ENCODE measurements around the gene THRSP.
"Not testable (repeated sequence)": the region's sequence is repeated elsewhere in the genome, so short reads cannot be mapped to it uniquely, and the experiment has no call there.

Gene THRSP

DNA sequence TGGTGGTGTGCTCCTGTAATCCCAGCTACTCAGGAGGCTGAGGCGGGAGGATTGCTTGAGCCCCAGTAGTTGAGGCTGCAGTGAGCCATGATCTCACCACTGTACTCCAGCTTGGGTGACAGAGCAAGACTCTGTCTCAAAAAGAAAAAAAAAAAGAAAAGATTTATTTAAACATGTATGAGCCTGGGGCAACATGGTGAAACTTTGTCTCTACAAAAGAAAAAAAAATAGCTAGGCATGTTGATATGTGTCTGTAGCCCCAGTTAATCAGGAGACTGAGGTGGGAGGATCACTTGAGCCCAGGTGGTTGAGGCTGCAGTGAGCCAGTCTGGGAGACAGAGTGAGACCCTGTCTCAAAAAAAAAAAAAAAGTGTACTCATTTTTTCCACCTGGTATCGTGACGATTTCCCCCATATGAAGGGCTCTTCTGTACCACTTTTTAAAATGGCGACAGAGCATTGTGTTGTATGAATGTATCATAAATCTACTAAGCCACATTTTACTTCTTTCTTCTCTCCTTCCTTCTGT is 24.2 kb upstream of the THRSP start:
- DNase-seq (ENCODE audit: low read depth in 2 of 2) = no peak

DNA sequence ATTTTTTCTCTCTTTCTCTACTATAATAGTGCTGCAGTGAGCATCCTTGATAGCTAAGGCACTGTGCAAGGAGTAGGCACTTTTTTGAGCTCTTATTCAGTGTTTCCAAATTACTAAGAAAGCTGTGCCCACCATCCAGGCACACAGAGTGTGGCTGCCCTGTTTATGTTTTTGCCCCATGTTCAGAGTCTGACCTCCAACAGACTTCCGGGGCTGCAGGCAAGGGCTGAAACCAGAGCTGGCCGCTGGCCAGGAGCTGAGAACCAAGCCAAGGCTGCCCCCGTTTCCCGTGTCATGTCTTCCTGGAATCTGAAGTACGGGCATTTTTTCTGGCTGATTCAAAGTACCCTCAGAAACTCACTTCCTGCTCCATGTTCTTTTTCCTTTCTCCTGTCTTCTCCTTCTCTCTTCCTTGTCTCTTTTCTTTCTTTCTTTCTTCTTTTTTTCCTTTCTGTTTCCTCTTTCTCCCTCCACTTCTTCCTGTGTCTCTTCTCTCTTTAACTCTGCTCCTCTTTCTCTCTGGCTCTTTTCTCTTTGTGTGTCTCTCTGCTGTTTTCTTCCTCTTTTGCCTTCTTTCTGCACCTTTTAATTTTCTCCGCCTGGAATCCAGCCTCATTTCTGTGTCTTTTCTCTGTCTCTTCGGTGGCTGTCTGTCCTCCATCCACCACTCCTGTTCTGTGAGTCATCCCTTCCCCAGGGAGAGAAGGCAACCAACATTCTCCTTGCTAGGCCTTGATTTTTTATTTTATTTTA is 23.6 kb upstream of the THRSP start:
- peak; percentile 12 to 19 for DNase-seq (ENCODE audit: low read depth in 2 of 2)

DNA sequence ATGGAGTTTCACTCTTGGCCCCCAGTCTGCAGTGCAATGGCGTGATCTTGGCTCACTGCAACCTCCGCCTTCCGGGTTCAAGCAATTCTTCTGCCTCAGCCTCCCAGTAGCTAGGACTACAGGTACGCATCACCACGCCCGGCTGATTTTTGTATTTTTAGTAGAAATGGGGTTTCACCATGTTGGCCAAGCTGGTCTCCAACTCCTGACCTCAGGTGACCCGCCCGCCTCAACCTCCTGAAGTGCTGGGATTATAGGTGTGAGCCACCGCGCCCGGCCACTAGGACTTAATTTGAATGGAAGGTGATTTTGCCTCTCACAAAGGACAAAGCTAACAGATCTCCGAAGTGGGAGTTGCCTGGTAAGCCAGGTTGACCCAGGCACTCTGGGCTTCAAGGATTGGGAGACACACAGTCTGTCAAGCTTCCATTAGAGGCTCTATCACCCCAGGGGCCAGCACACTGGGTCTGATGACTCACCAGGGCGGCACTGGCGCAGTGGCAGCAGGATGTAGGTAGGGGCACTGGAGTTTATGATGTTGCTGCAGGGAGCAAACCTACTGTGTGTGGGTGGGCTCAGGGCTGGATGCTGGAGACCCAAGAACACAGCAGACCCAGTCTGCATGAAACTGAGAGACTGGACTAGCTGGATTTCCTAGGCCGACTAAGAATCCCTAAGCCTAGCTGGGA is 22.8 kb upstream of the THRSP start:
- no peak for DNase-seq (ENCODE audit: low read depth in 2 of 2)

DNA sequence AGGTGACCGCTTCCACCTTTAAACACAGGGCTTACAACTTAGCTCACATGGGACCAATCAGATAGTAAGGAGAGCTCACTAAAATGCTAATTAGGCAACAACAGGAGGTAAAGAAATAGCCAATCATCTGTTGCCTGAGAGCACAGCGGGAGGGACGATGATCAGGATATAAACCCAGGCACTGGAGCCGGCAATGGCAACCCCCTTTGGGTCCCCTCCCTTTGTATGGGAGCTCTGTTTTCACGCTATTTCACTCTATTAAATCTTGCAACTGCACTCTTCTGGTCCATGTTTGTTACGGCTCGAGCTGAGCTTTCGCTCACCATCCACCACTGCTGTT is 22.3 kb upstream of the THRSP start:
- DNase-seq (ENCODE audit: low read depth in 2 of 2) = not testable (repeated sequence)

DNA sequence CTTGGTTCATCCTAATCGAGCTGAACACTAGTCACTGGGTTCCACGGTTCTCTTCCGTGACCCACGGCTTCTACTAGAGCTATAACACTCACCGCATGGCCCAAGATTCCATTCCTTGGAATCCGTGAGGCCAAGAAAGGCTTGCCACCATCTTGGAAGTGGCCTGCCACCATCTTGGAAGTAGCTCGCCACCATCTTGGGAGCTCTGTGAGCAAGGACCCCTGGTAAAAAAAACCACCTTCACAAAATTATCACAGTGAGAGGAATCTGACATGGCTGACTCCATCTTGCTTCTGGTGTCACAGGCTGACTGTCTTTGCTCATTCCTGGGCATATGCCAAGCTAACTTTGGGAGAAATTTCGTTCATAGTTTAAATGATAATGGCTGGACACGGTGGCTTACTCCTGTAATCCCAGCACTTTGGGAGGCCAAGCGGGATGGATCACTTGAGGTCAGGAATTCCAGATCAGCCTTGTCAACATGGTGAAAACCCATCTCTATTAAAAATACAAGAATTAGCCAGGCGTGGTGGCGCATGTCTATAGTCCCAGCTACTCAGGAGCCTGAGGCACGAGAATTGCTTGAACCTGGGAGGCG is 21.7 kb upstream of the THRSP start:
- DNase-seq (ENCODE audit: low read depth in 2 of 2) = no peak

DNA sequence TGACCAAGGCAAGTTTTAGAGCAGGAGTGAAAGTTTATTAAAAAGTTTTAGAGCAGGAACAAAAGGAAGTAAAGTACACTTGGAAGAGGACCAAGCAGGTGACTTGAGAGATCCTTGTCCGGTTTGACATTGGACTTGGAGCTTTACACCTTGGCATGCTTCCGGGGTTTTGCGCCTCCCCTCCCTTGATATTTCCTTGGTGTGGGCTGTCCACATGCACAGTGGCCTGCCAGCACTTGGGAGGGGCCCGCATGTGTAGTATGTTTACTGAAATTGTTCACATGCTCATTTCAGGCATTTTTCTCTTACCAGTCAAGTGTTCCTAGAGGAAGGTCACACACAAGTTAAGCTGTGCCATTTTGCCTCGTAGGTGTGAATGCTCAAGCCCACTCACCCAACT is 19.0 kb upstream of the THRSP start:
- no peak for DNase-seq (ENCODE audit: low read depth in 2 of 2)

DNA sequence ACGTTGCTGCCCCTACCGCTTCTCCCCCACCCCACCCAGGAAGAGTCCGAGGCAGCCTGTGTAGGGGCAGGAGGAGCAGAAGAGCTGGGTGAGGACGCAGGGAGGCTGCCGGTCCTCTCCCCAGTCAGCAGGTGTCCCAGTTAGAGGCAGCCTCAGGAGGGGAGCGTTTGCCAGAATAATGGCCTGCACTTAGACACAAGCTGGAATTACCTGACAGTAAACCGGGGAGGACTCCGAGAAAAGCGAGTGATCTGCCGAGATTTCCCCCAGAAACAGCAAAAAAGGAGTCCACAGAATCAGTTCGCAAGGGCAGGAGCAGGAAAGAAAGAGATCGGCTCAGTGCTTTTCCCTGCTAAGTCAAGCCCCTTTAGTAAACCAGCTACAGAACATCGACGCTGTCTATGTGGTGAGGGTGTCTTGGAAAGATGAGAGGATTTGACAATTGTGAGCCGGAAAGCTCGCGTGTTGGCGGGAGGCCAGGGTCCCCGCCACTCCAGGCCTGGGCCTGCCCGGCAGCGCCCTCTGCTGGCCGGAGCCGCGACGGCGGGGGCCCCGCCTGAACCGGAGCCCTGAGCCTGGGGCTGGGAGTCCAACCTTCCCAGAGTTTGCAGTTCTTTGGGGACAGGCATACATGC is 17.7 kb upstream of the THRSP start:
- DNase-seq (ENCODE audit: low read depth in 2 of 2) = peak; percentile 67 to 78

DNA sequence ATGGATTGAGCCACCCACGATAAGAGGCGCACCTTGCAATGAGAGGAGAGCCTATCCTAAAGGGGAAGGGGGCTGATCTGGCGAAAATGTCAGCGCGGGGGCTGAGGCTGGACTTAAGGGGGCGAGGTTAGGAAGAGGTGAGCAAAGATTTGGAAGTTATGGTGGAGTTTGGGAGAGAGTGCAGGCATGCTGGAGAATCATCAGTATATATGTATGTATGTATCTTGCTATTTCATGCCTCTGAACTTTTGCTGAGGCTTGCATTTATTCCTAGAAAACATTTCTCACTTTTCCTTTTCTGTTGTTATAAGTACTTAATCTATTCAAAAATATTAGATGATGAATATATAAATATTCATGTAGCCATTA is 17.2 kb upstream of the THRSP start:
- DNase-seq (ENCODE audit: low read depth in 2 of 2) = no peak

DNA sequence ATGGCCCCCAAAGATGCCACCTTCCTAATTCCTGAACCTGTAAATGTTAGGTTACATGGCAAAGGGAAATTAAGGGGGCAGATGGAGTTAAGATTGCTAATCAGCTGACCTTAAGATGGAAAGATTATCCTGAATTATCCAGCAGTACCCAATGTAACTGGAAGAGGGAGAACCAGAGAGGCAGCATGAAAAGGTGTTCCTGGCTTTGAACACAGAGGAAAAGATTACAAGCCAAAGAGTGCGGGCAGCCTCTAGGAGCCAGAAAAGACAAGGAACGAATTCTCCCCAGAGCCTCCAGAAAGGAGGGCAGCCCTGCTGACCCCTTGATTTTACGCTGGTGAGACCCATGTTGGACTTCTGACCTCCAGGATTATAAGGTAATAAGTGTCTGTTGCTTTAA is 15.1 kb upstream of the THRSP start:
- DNase-seq (ENCODE audit: low read depth in 2 of 2) = no peak

DNA sequence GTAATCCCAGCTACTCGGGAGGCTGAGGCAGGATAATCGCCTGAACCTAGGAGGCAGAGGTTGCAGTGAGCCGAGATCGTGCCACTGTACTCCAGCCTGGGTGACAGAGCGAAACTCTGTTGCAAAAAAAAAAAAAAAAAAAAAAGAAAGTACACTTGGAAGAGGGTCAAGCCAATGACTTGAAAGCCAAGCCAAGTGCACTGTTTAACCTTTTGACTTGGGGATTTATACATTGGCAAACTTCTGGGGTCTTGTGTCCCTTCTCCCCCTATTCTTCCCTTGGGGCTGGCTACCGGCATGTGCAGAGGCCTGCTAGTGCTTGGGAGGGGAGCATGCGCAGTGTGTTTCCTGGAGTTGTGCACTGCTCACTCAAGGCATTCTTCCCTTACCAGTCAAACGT is 14.3 kb upstream of the THRSP start:
- no peak for DNase-seq (ENCODE audit: low read depth in 2 of 2)

DNA sequence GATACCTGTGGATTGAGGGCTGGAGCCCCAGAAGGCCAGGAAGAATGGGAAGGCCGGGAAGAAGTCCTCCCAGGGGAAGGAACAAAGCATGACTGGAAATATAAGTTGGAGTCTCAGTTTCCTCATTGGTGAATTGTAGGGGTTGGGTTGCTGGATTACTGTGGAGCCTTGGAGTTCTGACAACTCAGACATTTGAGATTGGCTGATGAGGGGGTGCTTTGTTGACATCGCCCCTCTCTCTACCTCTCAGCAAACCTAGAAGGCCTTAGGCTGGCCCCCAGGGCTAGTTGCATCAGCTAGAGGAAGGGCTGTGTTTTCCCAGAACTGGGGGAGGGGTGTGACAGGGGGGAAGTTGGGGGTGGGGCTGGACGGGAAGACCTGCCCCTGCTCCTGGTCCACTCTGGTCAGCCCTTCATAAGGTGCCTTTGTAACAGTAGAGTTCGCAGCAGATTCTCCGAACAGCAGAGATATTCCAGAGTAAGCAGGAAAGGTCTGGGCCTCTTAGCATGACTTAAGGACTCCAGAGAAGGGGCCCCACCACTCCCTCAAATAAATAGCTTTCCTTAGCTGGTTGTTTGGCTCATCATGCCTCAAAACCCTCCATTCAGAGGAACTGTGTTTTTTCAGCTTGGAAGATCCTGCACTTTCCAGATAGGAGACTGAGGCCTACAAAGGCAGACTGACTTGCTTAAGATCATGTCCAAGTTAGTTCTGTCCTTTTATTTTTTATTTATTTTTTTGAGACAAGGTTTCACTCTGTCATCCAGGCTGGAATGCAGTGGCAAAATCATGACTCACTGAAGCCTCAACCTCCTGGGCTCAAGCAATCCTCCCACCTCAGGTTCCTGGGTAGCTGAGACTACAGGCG is 12.5 kb upstream of the THRSP start:
- no peak for DNase-seq (ENCODE audit: low read depth in 2 of 2)

DNA sequence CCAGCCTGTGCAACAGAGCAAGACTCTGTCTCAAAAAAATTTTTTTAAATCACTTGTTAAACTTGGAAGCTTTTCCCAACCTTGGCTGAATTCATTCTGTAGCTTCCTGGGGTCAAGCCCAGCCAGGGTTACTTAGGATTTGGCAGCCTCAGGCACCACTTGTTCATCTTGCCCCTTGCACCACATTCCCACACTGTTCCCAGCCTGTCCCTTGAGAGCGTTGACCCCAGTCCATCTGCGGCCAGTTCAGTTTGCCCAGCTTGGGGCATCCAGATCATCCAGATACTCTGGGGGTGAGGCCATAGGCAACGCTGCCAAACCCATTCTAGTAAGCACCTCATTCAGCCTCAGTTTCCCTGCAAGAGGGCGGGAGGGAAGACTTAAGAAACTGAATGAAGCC is 8.7 kb upstream of the THRSP start:
- no peak for DNase-seq (ENCODE audit: low read depth in 2 of 2)

DNA sequence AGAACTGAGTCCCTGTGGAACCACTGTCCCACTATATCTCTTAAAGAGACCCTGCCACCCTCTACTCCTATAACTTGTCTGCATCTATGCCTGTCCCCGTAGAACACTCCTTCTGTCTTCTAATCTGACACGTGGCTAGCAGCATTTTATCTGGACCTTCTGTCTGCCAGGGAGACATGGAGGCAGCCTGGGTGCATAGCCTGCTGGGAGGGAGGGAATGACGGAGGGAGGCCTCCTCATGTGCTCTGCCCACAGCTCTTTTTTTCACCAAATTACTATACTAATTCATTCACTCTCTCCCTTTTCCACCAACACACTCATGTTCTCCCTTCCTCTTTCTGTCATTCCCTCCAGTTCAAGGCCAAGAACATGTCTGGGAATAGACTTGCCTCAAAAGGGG is 7.6 kb upstream of the THRSP start:
- no peak for DNase-seq (ENCODE audit: low read depth in 2 of 2)

DNA sequence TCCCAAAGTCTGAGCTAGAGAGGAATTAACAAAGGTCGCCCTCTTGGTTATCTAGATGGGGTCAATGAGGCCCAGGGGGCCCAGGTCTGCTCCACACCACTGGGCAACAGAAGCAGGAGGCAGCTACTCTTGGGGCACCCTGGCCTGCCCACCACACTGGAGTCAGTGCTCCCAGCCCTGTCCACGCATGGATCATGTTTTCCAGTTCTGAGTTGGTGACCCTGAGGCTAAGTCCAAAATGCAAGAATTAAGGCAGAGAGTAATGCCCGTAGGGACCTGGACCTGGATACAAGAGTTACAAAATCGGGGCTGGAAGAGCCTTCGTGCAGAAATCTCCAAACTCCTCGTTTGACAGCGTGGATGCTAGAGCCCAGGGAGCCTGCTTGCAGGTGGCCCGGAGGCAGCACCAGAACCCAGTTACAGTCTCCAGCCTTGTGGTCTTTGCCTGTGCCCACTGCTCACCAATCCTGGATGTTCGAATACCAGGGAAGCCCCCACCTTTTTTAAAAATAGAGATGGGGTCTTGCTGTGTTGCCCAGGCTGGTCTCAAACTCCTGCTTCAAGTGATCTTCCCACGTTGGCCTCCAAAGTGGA is 6.1 kb upstream of the THRSP start:
- DNase-seq (ENCODE audit: low read depth in 2 of 2) = no peak

DNA sequence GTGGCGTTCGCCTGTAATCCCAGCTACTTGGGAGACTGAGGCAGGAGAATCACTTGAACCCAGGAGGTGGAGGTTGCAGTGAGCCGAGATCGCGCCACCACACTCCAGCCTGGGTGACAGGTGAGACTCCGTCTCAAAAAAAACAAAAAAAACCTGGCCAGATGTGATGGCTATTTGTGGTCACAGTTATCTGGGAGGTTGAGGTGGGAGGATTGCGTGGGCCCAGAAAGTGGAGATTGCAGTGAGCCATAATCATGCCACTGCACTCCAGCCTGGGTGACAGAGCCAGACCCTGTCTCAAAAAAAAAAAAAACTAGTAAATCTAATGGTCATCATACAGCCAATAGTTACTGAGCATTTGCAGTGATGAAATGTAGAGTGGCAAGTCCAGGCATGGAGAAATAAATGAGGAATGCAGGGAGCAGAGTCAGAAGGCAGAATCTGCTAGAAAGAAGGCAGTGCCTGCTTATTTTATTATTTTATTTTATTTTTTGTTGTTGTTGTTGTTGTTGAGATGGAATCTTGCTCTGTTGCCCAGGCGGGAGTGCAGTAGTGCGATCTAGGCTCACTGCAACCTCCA is 3.8 kb upstream of the THRSP start:
- DNase-seq (ENCODE audit: low read depth in 2 of 2) = not testable (repeated sequence)

DNA sequence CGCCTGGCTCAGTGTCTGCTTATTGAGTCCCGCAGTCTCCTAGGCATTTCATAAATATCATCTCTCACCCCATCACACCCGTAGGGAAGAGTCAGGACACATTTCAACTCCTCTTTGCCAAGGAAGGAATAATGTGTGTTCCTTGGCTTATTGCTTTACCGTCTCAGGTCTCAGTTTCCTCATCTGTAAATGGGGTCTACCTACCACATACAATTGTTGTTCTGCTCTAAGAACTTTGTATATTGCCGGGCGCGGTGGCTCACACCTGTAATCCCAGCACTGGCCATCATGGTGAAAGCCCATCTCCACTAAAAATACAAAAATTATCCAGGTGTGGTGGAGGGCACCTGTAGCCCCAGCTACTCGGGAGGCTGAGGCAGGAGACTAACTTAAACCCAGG is 3.1 kb upstream of the THRSP start:
- DNase-seq (ENCODE audit: low read depth in 2 of 2) = no peak

DNA sequence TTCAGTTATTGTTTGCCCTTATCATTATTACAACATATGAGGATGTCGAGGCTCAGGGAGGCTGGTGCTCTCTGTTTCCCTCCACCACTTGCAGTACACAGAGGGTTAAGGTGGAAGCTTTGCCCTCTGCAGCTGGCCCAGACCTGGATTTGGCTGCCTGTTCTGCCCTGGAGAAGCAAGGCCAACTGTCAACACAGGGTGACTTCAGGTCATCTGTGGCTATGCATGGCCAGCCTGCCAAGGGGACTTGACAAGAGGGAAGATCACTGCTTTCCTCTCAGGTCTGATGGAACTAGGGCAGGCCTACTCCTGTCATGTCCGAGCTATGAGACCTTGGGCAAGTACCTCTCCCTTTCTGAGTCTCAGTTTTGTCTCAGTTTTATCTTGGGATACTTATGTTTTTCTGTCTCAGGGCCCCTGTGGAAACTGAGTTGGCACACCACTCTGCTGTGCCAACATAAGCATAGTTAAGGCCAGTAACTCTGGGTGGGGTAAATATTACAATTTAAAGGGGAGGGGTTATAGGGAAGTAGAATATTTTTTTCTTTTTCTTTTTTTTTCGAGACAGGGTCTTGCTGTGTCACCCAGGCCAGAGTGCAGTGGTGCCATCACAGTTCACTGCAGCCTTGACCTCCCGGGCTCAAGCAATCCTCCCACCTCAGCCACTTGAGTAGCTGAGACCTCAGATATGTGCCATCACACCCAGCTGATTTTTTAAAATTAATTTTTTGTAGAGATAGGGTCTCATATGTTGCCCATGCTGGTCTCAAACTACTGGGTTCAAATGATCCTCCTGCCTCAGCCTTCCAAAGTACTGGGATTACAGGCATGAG is 2.4 kb upstream of the THRSP start:
- DNase-seq (ENCODE audit: low read depth in 2 of 2) = no peak

DNA sequence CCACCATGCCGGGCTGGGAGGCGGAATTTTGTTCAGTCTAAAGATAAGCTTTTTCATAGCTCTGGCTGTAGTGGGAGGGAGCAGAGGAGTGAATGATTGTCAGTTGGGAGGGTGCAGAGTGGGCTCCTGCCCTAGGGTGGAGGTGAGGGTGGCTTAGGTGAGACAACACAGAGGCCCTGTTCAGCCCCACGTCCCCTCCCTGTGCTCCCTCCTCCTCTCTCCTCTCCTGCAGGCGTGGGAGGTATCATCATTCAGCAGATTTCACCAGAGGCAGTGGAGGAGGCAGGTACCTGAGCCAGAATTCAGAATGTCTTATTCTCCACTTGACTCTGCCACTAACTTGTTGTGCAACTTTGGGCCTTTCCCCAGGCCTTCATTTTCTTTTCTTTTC is 1.7 kb upstream of the THRSP start:
- DNase-seq (ENCODE audit: low read depth in 2 of 2) = no peak

DNA sequence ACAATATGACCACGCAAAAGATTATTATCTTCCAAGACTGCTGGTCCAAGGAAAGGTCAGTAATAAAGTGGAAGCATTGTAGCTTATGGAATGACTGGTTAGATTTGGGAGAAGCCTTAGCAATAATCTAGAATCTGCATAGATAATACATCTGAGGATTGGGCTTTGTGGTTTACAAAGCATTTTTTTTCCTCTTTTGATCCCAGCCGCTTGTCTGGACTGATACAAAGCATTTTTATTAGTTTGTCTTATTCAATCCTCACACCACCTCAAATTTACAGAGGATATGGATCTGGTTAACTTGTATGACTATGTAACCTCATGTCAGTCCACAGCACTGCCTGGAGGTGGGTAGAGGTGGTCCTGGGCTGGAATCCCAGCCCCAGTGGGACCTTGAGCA is 990 bp upstream of the THRSP start:
- DNase-seq (ENCODE audit: low read depth in 2 of 2) = no peak

DNA sequence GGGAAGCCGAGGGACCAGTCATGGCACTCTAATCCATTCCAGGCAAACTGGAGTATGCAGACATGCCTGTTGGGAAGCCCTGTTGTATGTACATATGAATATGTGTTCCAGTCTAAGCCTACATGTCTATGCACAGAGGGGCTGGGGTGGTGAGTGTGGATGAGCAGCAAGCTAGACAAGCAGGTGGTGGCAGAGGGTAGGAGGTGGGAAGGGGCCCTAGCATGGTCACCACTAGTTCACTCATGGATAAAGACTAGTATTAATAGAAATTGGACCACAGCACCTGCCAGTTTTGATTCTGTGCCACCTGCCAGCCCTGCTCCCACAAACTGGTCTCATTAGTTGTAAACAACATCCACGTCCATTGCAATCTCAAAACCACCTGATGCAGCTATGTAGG is 1.5 kb downstream of the THRSP start:
- no peak for DNase-seq (ENCODE audit: low read depth in 2 of 2)

All from stimulated activated CD4-positive, alpha-beta T cell treated with anti-CD3 and anti-CD28 coated beads, Interleukin-4, amount 100 ng/mL, for 48 hours (primary cell).